Brain microvascular endothelial cell (primary cell): Measurements from ENCODE around the gene LHFPL4.
"Not testable (repeated sequence)": the region's sequence is repeated elsewhere in the genome, so short reads cannot be mapped to it uniquely, and the experiment has no call there.

ENCODE experiments used
- DNase-seq: peaks from one replicate; pipeline ENCODE4 v3.0.0-alpha.2; 2020
- H3K27ac ChIP-seq: fragments of 250-450 bp; sonication (Bioruptor Pico); 2 replicates; pipeline ENCODE4 v1.5.1; 2020; ENCODE audit warnings: mild to moderate bottlenecking, moderate library complexity
- H3K27me3 ChIP-seq: fragments of 250-450 bp; sonication (Bioruptor Pico); replicated peaks from 2 replicates; pipeline ENCODE4 v1.5.1; 2020; ENCODE audit warnings: mild to moderate bottlenecking
- H3K36me3 ChIP-seq: fragments of 250-450 bp; sonication (Bioruptor Pico); replicated peaks from 2 replicates; pipeline ENCODE4 v1.5.1; 2020; ENCODE audit warnings: mild to moderate bottlenecking
- H3K4me3 ChIP-seq: 2 replicates; pipeline ENCODE4 v1.5.1; 2011; ENCODE audit warnings: low read depth, mild to moderate bottlenecking, control low read depth, low read length, moderate library complexity
- in situ Hi-C: cut with HindIII; loops from 2 replicates; pipeline ENCODE4 v1.10.0; 2017; ENCODE audit warnings: low sequenced_read_pairs, low pct_ligation_motif_present
- TF ChIP-seq, protein P1 (sequence below): IDR thresholded peaks from 2 replicates; pipeline ENCODE4 v1.5.1; 2011; ENCODE audit warnings: low read depth, mild to moderate bottlenecking, moderate library complexity, low read length, control low read depth, inconsistent platforms; ENCODE audit errors: missing control alignments

The LHFPL4 gene

DNA sequence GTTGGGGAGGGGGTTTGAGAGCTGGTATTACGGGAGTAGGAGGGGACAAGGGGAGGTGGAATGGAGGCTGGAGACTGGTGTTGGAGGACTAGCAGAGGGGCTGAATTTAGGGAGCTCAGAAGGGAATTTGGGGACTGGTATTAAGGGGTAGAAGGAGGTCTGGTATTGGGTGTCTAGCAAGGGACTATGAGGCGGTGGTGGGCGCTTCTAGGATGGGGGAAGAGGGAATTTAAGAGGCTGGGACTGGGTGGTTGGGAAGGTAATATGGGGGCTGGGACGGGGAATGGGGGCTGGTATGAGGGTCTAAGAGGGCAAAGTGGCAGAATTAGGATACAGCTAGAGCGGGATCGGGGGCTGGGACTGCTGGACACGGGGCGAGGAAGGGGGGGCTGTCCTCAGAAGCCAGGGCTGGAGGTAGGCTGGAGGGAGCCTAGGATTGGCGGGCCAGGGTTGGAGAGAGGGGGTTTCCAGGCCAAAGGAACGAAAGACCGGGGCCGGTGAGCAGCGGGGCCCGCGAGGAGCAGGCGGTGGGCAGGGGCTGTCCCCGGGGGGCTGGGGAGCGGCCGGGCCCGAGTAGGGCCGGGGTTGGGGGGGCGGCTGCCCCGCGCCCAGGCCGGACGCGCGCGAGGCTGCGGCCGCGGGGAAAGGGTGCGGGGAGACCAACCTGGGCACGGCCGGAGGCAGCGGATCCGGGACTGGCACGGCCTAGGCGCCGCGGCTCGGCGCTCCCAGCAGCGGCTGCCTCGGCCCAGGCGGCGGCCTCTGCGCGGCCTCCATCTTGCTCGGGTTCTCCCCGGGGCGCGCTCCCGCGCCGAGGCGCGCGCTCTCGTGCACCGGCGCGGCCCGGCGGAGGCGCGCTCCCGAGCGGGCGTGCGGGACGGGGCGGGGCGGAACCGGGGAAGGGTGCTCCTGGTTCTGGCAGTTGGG is at the start of gene LHFPL4:
TSS of gene LHFPL4 (minus strand) at position 802 of the 927 bp plus-strand sequence. CDS start 1,143 bp downstream, outside the sequence.
- H3K27ac ChIP-seq: no peak within 1 kb of the TSS
- no peak within 1 kb of the TSS for H3K4me3 ChIP-seq
- TF ChIP-seq, protein P1, sequence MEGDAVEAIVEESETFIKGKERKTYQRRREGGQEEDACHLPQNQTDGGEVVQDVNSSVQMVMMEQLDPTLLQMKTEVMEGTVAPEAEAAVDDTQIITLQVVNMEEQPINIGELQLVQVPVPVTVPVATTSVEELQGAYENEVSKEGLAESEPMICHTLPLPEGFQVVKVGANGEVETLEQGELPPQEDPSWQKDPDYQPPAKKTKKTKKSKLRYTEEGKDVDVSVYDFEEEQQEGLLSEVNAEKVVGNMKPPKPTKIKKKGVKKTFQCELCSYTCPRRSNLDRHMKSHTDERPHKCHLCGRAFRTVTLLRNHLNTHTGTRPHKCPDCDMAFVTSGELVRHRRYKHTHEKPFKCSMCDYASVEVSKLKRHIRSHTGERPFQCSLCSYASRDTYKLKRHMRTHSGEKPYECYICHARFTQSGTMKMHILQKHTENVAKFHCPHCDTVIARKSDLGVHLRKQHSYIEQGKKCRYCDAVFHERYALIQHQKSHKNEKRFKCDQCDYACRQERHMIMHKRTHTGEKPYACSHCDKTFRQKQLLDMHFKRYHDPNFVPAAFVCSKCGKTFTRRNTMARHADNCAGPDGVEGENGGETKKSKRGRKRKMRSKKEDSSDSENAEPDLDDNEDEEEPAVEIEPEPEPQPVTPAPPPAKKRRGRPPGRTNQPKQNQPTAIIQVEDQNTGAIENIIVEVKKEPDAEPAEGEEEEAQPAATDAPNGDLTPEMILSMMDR: no peak
- no peaks in the 10 kb centered on the region for H3K36me3 ChIP-seq
- in situ Hi-C loops: no loop called here
- H3K27me3 ChIP-seq: peaks cover 23% of the 10 kb centered on the region
- no peak for DNase-seq

DNA sequence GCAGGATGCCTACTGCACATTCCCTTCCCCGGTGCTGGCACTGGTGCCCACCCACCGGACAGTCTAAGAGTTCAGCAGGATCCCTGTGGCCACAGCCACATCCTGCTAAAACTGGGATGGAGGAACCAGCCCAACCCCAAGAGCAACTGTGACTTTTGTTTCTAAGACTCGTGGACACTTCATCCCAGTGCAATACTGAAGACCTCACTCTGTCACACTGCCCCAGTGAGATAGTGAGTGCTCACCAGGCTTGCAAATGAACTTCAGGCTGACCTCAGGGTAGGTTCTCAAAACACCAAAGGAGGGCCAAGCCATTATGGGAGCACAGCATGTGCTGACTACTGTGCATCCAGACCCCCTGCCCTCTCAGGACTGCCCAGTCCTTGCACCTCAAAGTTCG is 49.0 kb upstream of the LHFPL4 start:
- H3K27ac ChIP-seq: no peak overlapping the region
- in situ Hi-C loops: no loop called here
- no peak for DNase-seq
- H3K27me3 ChIP-seq: peaks cover 3% of the 10 kb centered on the region
- no peak overlapping the region for H3K4me3 ChIP-seq
- TF ChIP-seq, protein P1: no peak
- no peaks in the 10 kb centered on the region for H3K36me3 ChIP-seq

DNA sequence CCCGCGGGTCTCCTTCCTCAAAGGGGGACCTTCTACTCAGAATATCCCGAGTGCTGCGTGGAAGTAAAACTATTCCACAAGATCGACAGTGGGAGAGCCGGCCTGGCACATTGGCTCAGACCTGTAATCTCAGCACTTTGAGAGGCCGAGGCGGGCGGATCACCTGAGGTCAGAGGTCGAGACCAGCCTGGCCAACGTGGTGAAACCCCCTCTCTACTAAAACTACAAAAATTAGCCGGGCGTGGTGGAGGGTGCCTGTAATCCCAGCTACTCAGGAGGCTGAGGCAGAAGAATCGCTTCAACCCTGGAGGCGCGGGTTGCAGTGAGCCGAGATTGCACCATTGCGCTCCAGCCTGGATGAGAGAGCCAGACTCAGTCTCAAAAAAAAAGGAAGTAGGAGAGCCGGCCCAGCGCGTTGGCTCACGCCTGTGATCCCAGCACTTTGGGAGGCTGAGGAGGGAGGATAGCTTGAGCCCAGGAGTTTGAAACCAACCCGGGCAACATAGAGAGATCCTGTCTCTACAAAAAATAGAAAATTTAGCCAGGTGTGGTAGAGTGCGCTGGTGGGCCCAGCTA is 47.5 kb upstream of the LHFPL4 start:
- not testable (repeated sequence) for H3K36me3 ChIP-seq
- H3K4me3 ChIP-seq: peak overlapping the region; percentile 5

DNA sequence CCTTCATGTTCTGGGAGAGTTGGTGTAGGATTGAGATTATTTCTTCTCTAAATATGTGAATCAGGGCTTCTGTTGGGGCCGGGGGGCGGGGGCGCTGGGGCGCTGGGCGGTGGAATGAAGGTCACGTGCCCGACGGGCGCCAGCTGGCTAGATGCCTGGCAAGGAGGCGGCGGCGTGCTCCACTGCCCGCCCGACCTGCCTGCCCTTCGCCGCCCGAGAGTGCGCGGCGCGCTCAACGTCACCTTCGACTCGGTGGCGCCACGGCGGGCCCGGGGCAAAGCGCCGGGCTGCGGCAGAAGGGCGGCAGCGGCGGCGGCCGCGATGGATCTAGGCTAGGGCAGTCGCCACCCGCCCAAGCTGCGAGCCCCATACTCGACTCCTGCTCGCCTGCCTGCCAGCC is 47.0 kb upstream of the LHFPL4 start:
- DNase-seq: no peak
- Histone ChIP-seq H3K27ac (no peak overlapping the region), H3K36me3 (no peaks in the 10 kb centered on the region), H3K4me3 (peak overlapping the region; percentile 5), H3K27me3 (peaks cover 3% of the 10 kb centered on the region)
- TF ChIP-seq, protein P1: no peak
- in situ Hi-C loops: no loop called here

More for the DNA sequence above, 47.5 kb upstream of the LHFPL4 start:
- DNase-seq, in situ Hi-C loops, H3K27ac ChIP-seq, H3K27me3 ChIP-seq: not testable (repeated sequence)

DNA sequence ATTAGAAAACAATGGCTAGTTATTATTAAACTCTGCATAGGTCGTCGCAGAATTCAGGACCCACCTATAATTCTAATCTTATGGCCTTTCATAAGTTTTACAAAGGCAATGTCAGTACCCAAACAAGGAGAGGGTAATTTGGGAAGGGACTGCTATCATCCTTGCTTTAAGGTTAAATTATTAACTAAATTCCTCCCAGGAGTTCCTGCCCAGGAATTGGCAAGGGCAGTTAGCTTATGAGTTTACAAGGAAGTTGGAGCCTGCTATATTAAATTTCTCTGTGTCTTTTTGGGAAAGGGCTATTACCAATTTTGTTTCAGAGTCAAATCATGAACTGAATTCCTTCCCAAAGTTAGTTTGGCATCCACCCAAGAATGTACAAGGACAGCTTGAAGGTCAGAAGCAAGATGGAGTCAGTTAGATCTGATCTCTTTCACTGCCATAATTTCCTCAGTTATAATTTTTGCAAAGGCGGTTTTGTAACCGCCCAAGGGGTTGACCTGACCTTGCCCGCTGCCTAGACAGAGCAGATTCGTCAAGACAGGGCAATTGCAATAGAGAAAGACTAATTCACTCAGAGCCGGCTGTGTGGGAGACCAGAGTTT is 45.3 kb upstream of the LHFPL4 start:
- no peak overlapping the region for H3K4me3 ChIP-seq
- DNase-seq: no peak
- no peak overlapping the region for H3K27ac ChIP-seq
- H3K27me3 ChIP-seq: peaks cover 3% of the 10 kb centered on the region
- TF ChIP-seq, protein P1: no peak
- in situ Hi-C loops: no loop called here
- H3K36me3 ChIP-seq: no peaks in the 10 kb centered on the region

DNA sequence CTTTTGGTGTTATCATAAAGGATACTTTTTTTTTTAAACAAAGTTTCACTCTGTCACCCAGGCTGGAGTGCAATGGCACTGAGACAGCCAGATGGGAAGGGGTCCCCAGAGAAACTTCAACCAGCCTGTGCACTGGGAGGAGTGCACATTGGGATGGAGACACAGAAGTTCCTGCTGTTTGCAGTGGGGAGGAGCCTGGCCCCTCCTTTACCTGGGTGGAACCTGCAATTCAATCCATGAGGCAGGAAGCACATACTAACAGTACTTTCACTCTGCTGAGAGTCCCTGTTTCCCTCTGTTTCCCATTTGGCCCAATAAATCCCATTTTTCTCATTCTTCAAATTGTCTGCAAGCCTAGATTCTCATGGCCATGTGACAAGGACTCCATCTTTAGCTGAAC is 42.3 kb upstream of the LHFPL4 start:
- H3K4me3 ChIP-seq: no peak overlapping the region
- no peak for DNase-seq
- H3K36me3 ChIP-seq: no peaks in the 10 kb centered on the region
- no peak overlapping the region for H3K27ac ChIP-seq
- H3K27me3 ChIP-seq: peaks cover 3% of the 10 kb centered on the region
- TF ChIP-seq, protein P1: no peak
- in situ Hi-C loops: no loop called here

DNA sequence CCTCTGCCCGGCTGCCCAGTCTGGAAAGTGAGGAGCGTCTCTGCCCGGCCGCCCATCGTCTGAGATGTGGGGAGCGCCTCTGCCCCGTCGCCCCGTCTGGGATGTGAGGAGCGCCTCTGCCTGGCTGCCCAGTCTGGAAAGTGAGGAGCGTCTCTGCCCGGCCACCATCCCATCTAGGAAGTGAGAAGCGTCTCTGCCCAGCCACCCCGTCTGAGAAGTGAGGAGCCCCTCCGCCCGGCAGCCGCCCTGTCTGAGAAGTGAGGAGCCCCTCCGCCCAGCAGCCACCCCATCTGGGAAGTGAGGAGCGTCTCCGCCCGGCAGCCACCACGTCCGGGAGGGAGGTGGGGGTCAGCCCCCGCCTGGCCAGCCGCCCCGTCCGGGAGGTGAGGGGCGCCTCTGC is 38.2 kb upstream of the LHFPL4 start:
- H3K27ac ChIP-seq, H3K4me3 ChIP-seq, H3K36me3 ChIP-seq, H3K27me3 ChIP-seq, in situ Hi-C loops, DNase-seq: not testable (repeated sequence)
